ENCODE measurements around the gene PAPOLB. TPM values are rescaled to one million over a fixed set of nuclear protein-coding genes. Genes with fewer than 3 reads are reported as not detected.

Gene PAPOLB
- total RNA-seq, 1 experiment from 2014 or later, result 0.31 TPM

DNA sequence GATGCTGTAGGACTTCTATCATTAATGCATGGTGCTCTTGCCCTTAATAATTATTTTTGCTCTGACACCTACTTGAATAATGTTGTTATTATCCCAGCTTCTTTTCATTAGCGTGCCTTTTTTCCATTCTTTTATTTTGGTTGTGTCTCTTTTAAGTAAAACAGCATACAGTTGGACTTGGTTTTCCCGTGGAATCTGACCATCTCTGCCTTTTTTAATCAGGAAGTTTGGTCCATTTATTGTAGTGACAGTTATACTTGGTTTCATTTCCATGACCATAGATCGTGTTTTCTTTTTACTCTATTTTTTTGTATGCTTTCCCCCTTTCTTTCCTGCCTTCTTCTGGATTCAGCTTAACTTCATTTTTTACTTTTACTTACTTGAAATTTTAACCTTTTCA is 4.6 kb downstream of the PAPOLB start:
- no peak for ATAC-seq
- no peak for DNase-seq (ENCODE audit: low spot score)
- CTCF ChIA-PET, result no interaction called here
- Mint-ChIP-seq H3K27ac (no peak overlapping the region), H3K4me3 (no peak overlapping the region), H3K9me3 (peaks cover 4% of the 10 kb centered on the region; the same call in 1 of the 2 replicates), H3K4me1 (no peaks in the 10 kb centered on the region), H3K36me3 (0 out of 2 replicates have a peak, but pooled peaks cover 3% of the 10 kb centered on the region), H3K27me3 (ENCODE audit: low read depth) (peaks cover 17% of the 10 kb centered on the region)
- TF ChIP-seq, protein P1, sequence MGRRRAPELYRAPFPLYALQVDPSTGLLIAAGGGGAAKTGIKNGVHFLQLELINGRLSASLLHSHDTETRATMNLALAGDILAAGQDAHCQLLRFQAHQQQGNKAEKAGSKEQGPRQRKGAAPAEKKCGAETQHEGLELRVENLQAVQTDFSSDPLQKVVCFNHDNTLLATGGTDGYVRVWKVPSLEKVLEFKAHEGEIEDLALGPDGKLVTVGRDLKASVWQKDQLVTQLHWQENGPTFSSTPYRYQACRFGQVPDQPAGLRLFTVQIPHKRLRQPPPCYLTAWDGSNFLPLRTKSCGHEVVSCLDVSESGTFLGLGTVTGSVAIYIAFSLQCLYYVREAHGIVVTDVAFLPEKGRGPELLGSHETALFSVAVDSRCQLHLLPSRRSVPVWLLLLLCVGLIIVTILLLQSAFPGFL (CRISPR knock-in tag; IDR thresholded peaks at IDR 0.05; ENCODE audit: borderline replicate concordance), result no peak
- TF ChIP-seq, protein P2, sequence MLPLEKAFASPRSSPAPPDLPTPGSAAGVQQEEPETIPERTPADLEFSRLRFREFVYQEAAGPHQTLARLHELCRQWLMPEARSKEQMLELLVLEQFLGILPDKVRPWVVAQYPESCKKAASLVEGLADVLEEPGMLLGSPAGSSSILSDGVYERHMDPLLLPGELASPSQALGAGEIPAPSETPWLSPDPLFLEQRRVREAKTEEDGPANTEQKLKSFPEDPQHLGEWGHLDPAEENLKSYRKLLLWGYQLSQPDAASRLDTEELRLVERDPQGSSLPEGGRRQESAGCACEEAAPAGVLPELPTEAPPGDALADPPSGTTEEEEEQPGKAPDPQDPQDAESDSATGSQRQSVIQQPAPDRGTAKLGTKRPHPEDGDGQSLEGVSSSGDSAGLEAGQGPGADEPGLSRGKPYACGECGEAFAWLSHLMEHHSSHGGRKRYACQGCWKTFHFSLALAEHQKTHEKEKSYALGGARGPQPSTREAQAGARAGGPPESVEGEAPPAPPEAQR (CRISPR knock-in tag; IDR thresholded peaks at IDR 0.05), result no peak
- TF ChIP-seq, protein P3, sequence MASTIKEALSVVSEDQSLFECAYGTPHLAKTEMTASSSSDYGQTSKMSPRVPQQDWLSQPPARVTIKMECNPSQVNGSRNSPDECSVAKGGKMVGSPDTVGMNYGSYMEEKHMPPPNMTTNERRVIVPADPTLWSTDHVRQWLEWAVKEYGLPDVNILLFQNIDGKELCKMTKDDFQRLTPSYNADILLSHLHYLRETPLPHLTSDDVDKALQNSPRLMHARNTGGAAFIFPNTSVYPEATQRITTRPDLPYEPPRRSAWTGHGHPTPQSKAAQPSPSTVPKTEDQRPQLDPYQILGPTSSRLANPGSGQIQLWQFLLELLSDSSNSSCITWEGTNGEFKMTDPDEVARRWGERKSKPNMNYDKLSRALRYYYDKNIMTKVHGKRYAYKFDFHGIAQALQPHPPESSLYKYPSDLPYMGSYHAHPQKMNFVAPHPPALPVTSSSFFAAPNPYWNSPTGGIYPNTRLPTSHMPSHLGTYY (CRISPR knock-in tag; IDR thresholded peaks at IDR 0.05), result no peak
- TF ChIP-seq, protein P4, sequence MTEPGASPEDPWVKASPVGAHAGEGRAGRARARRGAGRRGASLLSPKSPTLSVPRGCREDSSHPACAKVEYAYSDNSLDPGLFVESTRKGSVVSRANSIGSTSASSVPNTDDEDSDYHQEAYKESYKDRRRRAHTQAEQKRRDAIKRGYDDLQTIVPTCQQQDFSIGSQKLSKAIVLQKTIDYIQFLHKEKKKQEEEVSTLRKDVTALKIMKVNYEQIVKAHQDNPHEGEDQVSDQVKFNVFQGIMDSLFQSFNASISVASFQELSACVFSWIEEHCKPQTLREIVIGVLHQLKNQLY (CRISPR knock-in tag; IDR thresholded peaks at IDR 0.05), result no peak
- TF ChIP-seq TEAD4 (CRISPR knock-in tag; IDR thresholded peaks at IDR 0.05) (no peak), ZNF317 (CRISPR knock-in tag; IDR thresholded peaks at IDR 0.05; ENCODE audit: borderline replicate concordance, low read depth) (no peak), ZNF423 (CRISPR knock-in tag; IDR thresholded peaks at IDR 0.05) (no peak), NFE2L1 (CRISPR knock-in tag; IDR thresholded peaks at IDR 0.05) (no peak), FOXJ3 (CRISPR knock-in tag; IDR thresholded peaks at IDR 0.05; ENCODE audit: borderline replicate concordance) (no peak), CREM (CRISPR knock-in tag; IDR thresholded peaks at IDR 0.05) (no peak), NFYB (CRISPR knock-in tag; conservative IDR thresholded peaks at IDR 0.05; ENCODE audit: low read depth) (no peak), NR1H2 (CRISPR knock-in tag; IDR thresholded peaks at IDR 0.05) (no peak), FOXK1 (CRISPR knock-in tag; IDR thresholded peaks at IDR 0.05) (no peak)
- TF ChIP-seq, protein P5, sequence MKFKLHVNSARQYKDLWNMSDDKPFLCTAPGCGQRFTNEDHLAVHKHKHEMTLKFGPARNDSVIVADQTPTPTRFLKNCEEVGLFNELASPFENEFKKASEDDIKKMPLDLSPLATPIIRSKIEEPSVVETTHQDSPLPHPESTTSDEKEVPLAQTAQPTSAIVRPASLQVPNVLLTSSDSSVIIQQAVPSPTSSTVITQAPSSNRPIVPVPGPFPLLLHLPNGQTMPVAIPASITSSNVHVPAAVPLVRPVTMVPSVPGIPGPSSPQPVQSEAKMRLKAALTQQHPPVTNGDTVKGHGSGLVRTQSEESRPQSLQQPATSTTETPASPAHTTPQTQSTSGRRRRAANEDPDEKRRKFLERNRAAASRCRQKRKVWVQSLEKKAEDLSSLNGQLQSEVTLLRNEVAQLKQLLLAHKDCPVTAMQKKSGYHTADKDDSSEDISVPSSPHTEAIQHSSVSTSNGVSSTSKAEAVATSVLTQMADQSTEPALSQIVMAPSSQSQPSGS (CRISPR knock-in tag; IDR thresholded peaks at IDR 0.05; ENCODE audit: borderline replicate concordance, low read depth), result no peak
- TF ChIP-seq, protein P6, sequence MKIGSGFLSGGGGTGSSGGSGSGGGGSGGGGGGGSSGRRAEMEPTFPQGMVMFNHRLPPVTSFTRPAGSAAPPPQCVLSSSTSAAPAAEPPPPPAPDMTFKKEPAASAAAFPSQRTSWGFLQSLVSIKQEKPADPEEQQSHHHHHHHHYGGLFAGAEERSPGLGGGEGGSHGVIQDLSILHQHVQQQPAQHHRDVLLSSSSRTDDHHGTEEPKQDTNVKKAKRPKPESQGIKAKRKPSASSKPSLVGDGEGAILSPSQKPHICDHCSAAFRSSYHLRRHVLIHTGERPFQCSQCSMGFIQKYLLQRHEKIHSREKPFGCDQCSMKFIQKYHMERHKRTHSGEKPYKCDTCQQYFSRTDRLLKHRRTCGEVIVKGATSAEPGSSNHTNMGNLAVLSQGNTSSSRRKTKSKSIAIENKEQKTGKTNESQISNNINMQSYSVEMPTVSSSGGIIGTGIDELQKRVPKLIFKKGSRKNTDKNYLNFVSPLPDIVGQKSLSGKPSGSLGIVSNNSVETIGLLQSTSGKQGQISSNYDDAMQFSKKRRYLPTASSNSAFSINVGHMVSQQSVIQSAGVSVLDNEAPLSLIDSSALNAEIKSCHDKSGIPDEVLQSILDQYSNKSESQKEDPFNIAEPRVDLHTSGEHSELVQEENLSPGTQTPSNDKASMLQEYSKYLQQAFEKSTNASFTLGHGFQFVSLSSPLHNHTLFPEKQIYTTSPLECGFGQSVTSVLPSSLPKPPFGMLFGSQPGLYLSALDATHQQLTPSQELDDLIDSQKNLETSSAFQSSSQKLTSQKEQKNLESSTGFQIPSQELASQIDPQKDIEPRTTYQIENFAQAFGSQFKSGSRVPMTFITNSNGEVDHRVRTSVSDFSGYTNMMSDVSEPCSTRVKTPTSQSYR (CRISPR knock-in tag; IDR thresholded peaks at IDR 0.05), result no peak
- TF ChIP-seq, protein P7, sequence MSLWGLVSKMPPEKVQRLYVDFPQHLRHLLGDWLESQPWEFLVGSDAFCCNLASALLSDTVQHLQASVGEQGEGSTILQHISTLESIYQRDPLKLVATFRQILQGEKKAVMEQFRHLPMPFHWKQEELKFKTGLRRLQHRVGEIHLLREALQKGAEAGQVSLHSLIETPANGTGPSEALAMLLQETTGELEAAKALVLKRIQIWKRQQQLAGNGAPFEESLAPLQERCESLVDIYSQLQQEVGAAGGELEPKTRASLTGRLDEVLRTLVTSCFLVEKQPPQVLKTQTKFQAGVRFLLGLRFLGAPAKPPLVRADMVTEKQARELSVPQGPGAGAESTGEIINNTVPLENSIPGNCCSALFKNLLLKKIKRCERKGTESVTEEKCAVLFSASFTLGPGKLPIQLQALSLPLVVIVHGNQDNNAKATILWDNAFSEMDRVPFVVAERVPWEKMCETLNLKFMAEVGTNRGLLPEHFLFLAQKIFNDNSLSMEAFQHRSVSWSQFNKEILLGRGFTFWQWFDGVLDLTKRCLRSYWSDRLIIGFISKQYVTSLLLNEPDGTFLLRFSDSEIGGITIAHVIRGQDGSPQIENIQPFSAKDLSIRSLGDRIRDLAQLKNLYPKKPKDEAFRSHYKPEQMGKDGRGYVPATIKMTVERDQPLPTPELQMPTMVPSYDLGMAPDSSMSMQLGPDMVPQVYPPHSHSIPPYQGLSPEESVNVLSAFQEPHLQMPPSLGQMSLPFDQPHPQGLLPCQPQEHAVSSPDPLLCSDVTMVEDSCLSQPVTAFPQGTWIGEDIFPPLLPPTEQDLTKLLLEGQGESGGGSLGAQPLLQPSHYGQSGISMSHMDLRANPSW (CRISPR knock-in tag; conservative IDR thresholded peaks at IDR 0.05; ENCODE audit: low read depth), result no peak
- TF ChIP-seq, protein P8, sequence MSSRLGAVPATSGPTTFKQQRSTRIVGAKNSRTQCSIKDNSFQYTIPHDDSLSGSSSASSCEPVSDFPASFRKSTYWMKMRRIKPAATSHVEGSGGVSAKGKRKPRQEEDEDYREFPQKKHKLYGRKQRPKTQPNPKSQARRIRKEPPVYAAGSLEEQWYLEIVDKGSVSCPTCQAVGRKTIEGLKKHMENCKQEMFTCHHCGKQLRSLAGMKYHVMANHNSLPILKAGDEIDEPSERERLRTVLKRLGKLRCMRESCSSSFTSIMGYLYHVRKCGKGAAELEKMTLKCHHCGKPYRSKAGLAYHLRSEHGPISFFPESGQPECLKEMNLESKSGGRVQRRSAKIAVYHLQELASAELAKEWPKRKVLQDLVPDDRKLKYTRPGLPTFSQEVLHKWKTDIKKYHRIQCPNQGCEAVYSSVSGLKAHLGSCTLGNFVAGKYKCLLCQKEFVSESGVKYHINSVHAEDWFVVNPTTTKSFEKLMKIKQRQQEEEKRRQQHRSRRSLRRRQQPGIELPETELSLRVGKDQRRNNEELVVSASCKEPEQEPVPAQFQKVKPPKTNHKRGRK (CRISPR knock-in tag; IDR thresholded peaks at IDR 0.05; ENCODE audit: borderline replicate concordance), result no peak
- TF ChIP-seq, protein P9, sequence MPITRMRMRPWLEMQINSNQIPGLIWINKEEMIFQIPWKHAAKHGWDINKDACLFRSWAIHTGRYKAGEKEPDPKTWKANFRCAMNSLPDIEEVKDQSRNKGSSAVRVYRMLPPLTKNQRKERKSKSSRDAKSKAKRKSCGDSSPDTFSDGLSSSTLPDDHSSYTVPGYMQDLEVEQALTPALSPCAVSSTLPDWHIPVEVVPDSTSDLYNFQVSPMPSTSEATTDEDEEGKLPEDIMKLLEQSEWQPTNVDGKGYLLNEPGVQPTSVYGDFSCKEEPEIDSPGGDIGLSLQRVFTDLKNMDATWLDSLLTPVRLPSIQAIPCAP (CRISPR knock-in tag; IDR thresholded peaks at IDR 0.05), result no peak
- TF ChIP-seq, protein P10, sequence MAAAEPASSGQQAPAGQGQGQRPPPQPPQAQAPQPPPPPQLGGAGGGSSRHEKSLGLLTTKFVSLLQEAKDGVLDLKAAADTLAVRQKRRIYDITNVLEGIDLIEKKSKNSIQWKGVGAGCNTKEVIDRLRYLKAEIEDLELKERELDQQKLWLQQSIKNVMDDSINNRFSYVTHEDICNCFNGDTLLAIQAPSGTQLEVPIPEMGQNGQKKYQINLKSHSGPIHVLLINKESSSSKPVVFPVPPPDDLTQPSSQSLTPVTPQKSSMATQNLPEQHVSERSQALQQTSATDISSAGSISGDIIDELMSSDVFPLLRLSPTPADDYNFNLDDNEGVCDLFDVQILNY (CRISPR knock-in tag; IDR thresholded peaks at IDR 0.05), result no peak
- TF ChIP-seq, protein P11, sequence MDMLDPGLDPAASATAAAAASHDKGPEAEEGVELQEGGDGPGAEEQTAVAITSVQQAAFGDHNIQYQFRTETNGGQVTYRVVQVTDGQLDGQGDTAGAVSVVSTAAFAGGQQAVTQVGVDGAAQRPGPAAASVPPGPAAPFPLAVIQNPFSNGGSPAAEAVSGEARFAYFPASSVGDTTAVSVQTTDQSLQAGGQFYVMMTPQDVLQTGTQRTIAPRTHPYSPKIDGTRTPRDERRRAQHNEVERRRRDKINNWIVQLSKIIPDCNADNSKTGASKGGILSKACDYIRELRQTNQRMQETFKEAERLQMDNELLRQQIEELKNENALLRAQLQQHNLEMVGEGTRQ (CRISPR knock-in tag; IDR thresholded peaks at IDR 0.05), result no peak
- POLR2A ChIA-PET, result no interaction called here
